Measurements from ENCODE around the gene CD93.

The CD93 gene

DNA sequence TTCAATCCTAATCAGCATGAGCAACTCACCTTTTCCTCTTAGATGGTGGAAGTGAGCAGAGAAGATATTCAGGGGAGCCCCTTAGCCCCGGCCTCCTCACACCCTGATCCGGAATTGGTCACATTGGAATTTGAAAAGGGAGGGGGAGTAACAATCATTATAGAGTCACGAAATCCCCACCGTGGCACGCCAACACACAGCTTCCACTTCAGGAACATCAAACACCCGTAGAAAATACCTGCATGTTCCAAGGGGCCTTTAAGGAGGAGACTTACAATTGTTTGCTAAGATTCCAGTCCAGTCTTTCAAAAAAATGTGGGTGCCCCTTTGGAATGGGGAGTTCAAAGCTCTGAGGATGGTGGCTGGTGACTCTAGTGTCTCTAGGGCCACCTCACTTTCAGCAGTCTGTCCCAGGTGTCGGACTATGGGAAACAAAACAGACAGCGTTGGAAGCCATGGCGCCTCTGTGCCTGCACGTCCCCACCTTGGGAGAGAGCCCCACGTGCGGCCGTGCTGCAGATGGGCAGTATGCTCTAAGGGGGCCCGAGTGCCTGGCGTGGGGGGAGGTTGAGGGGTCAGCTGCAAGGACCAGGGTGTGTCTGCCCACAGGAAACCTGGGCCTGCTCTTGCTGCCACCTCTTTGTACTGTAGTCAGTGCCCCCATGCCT, 2.4 kb downstream of the CD93 start:
- DNase-seq, result no peak

DNA sequence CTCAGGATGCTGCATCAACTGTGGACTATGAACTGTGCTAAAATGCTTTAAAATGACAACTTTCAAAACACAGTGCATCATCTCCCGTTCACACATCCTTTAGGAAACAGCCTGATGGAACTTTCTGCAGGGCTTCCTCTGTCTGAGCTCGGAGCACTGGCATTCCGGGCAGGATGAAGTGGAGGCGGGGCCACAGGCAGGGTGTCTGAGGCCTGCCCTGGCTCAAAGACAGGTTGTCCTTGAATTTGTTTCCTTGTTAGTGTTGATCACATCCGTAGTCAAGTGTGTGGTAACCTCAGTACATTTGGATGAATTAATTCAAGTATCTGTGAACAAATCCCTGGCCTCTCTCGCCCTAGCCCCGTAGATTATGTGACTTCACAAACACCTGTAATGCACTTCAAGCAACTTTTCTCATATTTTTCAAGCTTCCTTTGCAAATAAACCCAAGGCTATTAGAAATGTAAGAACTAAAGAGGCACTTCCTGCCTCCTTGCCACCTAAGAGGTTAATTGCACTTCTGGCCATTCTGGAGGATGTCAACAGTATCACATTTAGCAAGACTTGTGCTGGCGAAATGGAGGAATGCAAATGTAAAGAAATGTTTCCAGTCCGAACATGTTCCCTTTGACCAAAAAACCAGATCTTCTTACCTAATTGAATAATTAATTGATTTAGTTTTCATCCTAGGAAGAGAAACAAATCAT, 3.1 kb downstream of the CD93 start:
- DNase-seq, result no peak

DNA sequence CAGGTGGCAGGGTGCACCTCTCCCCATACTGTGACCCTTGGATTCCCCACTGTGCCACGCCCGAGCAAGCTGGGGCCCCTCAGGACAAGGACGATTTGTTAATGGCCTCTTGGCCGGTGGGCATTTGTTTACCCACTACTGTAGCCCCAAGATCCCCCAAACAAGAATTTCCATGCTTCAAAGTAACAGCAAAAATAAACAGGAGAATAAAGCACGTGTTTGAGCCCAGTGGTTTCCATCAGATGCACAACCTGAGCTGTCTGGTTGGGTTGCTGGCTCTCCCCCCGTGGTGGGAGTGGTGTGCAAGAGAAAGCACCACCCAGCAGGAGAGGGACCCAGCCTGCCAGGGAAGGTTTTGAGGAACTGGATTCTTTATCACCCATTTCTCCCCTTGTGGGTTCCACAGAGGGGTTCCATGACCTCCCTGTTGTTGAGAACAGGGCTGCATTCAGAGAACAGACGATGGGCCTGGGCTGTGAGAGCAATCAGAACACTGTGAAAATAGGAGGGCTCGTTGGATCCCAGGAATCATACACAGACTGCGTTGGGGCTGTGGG, 4.8 kb downstream of the CD93 start:
- DNase-seq, result no peak

DNA sequence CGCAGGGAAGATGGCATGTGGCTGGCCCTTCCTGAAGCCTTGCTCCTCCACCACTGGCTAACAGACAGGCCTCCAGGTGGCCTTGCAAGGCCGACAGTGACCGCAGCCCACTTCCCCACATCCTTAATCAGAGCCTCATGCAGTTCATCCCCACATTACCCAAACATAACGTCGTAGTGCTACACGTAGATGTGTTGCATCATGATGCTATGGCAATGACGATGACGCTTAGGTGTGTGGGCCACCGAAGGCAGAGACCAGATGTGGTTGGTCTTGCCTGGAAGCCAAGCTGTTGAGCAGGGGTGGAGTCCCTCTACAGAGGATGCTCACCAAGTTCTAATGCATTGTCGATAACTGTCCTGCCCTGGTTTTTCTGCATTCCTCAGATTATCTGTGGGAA, 5.6 kb downstream of the CD93 start:
- DNase-seq, result no peak

DNA sequence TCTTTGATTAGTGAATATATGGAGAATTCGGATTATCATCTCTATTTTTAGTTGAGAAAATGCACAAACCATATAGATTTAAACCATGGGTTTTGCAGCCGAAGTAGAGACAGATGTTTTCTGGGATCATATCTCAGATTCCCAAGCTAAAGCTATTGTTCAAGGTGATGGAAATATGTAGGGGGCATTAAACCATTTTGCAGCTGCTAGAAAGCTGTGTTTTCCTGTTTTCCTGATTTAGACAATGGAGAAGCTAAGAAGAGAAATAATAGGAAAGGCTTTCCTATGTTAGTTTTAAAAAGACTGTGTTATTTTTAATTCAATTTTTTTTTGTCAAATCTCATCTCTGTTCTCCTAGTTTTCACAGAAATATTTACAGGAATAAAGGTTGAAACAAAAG, 6.2 kb downstream of the CD93 start:
- no peak for DNase-seq

DNA sequence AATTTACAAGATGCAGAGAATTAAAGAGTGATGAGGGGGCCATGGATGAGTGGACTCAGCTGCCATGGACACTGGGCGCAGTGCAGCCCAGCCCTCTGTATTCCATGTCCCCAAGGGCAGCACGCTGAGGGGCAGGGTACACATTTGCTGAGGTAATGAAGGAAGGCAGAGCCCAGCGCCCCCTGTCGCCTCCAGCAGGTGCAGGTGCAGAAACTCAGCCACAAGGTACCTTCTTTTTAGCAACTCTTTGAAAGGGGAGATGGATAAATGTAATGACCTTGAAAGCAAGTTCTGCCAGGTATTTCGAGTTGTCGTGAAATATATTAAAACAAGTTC, 7.1 kb downstream of the CD93 start:
- DNase-seq, result no peak

DNA sequence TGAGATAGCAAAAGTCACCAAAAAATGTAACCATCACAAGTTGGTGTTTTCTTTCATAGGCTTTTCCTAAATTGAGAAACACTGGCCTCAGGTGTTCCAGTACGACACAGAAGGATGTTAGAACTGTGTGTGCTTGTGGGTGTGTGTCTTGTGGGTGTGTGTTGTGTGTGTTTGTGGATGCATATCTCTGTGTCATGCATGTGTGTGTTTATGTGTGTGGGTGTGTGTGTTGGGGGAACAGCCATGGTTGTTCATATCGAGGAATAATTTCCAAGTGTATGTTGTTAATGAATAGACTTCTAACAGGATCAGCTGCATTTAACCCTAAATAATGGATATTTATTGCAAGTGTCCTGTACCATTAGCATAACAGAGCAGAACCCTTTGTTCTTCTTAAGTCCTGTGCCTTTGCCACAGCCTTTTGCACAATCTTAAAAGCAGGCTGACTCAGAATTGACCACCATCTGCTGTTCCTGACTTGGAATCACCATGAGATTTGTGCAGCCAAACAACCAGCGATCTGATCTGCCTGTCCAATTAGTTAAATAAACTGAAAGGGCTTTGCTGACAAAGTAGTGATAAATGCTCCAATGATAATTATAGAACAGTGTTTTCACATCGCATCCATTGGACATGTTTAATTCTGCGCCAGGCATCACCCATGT, 7.6 kb downstream of the CD93 start:
- no peak for DNase-seq

DNA sequence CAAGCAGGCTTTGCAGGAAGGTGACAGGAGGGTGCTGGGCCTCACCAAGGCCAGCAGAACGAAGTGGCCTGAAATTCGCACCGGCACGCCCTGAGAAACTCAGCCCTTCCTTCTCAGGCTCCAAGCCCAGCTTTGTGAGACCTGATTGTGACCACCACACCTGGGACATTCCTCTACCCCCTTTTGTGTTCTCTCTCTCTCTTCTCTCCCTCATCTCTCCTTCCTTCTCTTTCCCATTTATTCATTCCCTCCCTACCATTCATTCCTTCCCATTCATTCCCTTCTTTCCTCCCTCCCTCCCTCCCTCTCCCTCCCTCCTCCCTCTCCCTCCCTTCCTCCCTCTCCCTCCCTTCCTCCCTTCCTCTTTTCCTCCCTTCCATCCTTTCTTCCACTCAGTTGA, 8.8 kb downstream of the CD93 start:
- no peak for DNase-seq

DNA sequence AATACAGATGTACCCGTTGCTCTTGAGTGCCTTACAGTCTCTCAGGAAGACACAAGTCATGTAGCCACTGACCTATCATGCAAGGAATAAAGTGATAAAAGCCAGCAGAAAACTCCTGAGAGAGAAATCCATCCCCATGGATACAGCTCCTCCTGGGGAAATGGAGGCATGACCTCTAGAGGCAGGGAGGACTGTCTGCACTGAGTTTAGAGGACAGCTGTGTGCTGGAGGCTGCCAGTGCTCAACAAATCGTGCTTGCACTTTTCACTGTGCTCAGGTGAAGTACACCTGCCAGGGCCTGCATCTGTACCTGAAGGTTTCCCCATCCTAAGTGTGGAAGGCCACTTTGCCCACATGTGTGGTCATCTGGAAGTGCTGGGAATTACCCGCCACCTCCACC, 12.1 kb downstream of the CD93 start:
- no peak for DNase-seq

DNA sequence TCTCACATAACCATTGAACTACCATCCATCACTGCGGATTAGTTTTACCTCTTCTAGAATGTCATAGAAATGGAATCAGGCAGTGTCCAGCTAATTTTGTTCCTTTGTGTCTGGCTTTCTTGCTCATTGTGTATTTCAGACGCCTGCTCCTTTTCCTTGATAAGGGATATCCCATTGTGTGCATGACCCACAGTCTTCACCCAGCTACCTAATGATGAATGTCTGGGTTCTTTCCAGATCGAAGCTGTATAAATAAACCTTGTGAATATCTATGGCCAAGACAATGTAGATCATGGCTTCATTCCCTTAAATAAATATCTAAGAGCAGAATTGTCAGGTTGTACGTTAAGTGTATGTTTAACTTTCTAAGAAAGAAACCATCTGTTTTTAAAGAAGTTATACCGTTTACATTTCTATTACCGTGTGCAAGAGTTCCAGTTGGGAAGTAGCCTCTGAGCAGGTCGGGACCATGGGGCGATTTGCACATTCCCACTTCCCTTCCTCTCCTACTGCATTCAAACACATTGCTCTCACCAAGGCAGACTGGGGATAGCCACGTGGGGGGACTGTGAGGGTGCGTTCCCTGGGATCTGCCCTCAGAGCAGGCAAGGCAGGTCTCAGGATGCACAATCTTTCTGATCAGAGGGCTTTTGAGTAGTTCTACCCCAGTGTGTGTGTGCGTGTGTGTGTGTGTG, 13.1 kb downstream of the CD93 start:
- DNase-seq, result no peak

DNA sequence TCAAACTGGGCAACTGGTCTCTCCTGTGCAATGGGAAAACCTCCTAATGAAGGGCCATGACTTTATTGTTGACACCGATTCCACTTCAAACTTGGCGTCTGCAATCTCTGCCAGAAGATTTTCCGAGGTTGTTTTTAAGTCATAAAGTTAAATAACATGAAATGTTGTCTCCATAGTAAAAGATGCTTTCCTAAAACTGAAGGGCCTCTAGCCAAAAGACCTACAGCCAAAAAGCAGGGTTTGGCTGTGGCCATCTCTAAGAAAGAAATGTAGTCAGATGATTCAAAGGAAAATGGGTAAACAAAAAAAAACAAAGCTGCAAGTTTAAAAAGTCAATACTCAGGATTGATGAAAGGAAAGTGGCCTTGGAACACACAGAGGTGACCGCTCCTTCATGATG, 14.1 kb downstream of the CD93 start:
- DNase-seq, result no peak

DNA sequence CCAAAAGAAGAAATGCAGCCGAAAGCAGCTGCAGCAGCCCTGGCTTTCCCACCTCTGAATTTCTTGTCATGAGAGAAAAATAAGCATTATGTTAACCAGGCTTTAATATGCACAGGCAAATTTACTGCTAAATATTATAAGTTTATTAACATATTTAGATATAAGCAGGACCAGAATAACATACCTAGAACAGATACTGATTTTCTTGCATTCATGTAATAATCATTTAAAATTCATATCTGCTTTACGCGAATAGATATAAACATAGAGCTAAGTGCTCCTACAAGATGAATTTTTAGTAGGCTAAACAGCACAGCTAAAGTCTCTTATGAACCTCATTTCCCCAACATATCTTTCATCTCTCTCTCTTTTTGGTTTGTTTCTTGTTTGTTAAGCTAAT, 14.7 kb downstream of the CD93 start:
- DNase-seq, result no peak

DNA sequence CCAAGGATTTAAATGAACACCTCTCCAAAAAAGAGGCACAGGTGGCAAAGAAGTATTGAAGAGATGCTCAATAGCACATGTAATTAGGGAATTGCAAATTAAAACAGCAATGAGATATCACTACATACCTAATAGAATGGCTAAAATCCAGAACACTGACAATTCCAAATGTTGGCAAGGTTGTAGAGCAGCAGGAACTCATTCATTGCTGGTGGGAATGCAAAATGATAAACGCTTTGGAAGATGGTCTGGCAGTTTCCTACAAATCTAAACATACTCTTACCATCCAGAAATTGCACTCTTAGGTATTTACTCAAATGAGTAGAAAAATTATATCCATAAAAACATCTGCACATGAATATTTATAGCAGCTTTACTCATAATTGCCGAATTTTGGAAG, 17.0 kb downstream of the CD93 start:
- DNase-seq, result no peak

DNA sequence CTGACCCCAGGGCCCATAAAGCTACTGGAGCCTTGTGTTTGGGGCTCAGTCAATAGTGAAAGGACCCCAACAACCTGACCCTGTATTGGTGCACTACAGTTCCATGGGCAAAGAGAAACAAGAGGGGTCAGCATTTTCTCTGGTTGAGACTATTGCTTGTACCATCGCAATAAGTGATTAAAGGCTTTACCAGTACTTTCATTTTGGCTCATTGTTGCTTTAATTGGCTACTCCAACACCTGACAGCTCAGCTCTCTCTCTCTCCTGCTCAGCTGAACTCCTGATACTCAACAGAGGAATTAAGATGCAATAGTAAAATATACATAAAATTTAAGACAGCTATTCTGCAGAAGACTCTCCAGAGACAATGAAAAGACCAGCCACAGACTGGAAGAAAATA, 17.8 kb downstream of the CD93 start:
- DNase-seq, result no peak

DNA sequence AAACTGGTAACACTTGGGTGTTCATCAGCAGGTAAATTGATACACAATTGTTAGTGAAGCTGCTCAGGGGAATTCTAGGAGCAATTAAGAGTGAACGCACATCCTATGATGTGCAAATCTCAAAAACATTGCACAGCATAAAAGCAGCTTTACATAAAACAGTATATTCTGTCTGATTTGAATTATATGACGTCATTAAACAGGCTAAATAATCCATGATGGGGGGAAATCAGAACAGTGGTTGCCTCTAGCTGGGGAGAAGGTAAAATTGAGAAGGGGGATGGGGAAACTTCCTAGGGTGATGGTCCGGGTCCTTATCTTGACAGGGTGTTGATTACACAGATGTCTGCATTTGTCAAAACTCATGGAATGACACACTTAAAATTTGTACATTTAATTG, 19.4 kb downstream of the CD93 start:
- no peak for DNase-seq

DNA sequence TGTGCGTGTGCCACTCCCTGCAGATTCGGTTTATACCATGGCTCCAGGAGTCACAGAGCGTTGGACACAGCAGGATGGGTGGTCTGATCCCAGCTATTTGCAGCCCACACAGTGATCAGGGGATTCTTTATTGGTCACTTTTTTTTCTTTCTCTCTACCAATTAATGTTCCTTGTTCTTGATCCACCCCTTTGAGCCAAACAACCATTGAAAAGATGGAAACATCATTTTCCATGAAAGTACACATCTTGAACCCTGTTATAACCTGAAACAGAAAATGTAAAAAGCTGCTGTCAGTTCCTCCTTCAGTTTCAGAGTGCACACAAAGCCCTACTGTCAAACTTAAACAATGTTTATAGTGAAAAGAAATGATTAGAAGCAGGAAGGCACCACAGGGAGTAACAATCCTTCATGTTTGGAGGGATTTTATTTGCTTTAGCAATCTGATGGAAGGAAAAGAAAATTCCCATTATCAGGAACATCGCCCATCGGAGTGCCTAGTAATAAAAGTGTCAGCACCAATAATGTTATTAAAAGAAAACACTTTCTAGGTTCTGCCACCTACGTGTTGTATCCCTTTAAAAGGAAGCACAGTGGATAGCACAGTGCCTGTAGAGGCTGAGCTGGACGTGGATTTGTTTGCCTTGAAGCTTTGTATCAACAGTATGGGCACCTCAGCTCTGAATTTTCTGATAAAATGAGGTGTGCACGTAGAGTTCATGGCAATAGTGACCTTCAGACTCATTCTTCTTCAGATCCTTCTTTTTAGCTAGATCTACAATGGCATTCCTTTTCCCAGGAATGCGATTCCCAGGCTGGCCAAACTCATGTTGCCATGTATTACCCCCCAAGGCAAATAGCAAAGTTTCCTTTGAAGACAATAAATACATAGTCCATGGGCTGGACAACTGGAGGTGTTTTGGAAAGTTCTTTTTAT, 20.6 kb downstream of the CD93 start:
- DNase-seq, result no peak

DNA sequence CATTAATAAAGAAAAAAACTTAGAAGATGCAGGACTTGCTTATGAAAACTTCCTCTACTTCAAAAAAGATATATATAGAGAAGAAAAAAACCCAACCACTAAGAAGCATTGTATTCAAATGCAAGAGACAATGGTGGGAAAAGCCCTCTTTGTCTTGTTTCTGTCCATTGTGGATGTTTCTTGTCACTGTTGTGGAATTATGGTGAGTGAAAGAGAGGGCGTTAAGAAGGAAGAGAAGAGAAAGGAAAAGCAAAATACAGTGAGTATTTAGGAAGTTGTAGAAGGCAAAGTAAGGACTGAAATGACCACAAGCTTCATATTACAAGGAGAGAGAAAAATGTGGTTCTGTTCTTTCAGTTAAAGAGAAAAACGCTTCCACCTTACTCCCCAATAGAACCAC, 22.5 kb downstream of the CD93 start:
- no peak for DNase-seq

DNA sequence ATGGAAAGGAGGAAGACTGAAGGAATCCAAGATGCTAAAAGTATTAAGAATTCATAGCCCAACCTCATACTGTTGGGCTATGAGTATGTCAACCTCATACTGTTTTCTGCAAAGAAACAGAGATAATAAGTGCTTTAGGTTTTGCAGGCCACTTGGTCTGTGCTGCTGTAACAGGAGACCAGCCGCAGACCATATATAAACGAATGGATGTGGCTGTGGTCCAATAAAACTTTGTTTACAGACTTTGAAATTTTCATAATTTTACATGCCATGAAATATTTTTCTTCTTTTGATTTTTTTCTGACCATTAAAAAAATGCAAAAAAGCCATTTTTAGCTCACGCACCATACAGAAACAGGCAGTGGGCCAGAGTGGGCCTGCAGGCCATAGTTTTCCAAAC, 23.0 kb downstream of the CD93 start:
- DNase-seq, result no peak

DNA sequence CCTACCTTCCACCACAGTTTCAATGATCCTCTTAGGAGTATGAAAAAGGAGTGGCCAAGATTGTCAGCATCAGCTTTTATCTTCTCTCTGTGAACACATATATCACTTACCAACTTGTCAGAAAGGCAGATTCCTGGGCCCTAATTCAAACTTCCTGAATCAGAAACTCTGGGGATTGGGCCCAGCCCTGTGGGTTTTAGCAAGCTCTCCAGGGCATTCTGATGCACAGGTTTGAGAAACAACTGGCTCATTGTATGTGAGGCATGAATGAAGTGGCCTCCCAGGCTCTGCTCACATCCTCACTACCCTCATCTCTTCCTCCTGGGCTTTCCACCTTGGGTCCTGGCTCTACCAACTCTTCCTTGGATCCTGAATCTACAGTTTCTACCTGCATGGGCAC, 23.5 kb downstream of the CD93 start:
- DNase-seq, result no peak

DNA sequence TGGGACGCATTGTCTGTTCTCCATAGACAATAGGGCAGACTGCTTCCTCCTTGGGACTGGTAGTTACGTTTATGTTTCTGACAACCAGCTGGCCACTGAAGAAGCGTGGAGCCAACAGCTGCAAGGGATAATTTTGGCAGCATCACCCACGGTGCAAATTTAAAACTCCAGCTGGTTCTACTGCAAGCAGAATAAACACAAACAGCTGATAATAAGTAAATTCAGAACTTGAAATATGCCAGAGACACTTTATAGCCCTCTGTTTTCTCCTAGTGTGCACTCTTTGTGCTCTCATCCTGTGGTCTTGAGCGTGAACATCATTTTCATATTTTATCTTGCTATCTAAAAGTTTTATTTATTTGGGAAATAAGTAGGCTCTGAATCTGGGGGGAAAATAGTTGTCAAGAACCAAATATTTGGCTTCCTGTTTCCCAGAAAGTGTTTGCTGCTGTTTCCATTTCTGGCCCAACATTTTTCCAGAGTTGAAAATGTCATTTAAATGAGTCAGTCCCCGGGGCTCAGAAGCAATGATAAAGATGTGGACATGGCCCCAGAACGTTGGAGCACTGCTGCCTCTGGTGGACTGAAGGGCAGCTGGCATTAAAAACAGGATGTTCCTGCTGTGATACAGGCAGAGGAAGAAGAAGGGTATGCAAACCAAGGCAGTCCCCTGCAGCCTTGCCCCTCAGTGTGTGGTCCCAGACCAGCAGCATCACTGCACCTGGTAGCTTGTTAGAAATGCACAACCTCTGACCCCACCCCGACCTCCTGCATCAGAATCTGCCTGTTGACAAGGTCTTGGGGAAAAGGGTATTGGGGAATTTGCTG, 24.2 kb downstream of the CD93 start:
- DNase-seq, result no peak

DNA sequence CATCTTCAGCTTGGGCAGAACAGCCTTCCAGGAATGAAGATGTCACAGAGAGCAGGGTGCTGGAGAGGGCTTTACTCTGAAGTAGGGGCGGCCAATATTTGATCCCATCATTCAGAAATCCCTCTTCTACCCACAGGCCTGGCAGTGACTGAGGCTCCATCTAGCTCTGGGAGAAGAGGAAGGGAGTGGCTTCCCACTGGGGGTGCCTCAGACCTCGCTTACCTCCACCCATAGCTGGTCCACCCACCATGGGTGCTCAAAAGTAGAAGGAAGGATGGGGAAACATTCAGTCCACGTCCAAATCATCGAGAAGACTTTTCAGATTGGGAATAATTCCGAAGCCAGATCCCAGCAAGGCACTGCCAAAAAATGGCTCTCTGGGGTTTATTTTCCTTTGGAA, 24.9 kb downstream of the CD93 start:
- no peak for DNase-seq

DNA sequence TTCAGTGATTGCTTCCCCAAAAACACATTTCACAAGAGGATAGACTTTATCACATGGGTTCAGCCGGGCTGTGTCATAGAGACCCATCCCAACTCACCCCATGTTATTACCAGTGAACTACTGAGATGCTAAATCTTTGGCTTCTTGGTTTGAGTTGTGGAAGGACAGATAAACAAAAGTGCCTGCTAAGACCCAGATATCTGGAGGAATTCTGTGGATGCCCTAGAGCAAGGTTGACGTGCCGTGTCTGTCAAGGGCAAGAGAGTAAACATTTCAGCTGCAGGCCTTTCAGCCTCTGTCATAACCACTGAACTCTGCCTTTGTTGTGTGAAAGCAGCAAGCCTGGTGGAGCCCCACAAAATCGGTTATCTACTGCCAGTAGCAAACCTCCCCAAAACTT, 25.5 kb downstream of the CD93 start:
- DNase-seq, result no peak
